CD8-positive, alpha-beta memory T cell (primary cell): ENCODE results near the gene KIF4A. TPM values are rescaled to one million over a fixed set of nuclear protein-coding genes. Genes with fewer than 3 reads are reported as not detected.
A peak's percentile ranks its signal among the peaks of the same experiment; 100 is the strongest.

Experiments used
- CTCF ChIA-PET: fragments of 350-600 bp; sonication (Branson Sonifier 250); formaldehyde crosslinking; loops from one replicate; lab custom pipeline; 2021; ENCODE audit warnings: antibody characterized with exemption; lab: Charles Lee
- POLR2A ChIA-PET: fragments of 350-600 bp; sonication (Branson Sonifier 250); formaldehyde crosslinking; loops from one replicate; lab custom pipeline; 2021; ENCODE audit warnings: antibody characterized with exemption; lab: Charles Lee
- DNase-seq, 5 donors: peaks; one replicate each; pipeline versions ENCODE4 v3.0.0 to v3.0.0-alpha.2; 2020 to 2022; ENCODE audit warnings: mixed read lengths in 1 of 5
- H3K27ac ChIP-seq: one replicate; pipeline ENCODE4 v1.7.0; 2013; ENCODE audit warnings: low read depth, mild to moderate bottlenecking, low read length, moderate library complexity
- H3K27me3 ChIP-seq: 2 replicates; pipeline ENCODE4 v1.7.0; 2013; ENCODE audit warnings: low read length, mild to moderate bottlenecking; ENCODE audit not compliant: insufficient read depth, poor library complexity, severe bottlenecking
- H3K36me3 ChIP-seq: 2 replicates; pipeline ENCODE4 v1.7.0; 2013; ENCODE audit warnings: mild to moderate bottlenecking, low read length, moderate library complexity; ENCODE audit not compliant: insufficient read depth
- H3K4me1 ChIP-seq: 2 replicates; pipeline ENCODE4 v1.7.0; 2013; ENCODE audit warnings: mild to moderate bottlenecking, low read length, moderate library complexity; ENCODE audit not compliant: insufficient read depth
- H3K4me3 ChIP-seq: 2 replicates; pipeline ENCODE4 v1.7.0; 2013; ENCODE audit warnings: mild to moderate bottlenecking, low read length
- H3K9me3 ChIP-seq: 2 replicates; pipeline ENCODE4 v1.7.0; 2013; ENCODE audit warnings: mild to moderate bottlenecking, low read length
- H3K27ac Mint-ChIP-seq, 8 donors: one replicate each; pipeline ENCODE4 v1.8.0; 2020 to 2021; ENCODE audit warnings: mixed read lengths in 8 of 8, mild to moderate bottlenecking in 6 of 8, inconsistent platforms in 3 of 8, moderate library complexity in 3 of 8
- H3K27me3 Mint-ChIP-seq, 2 donors: one replicate each; pipeline ENCODE4 v1.8.0; 2020 to 2021; ENCODE audit warnings: mixed read lengths in 2 of 2, mild to moderate bottlenecking in 1 of 2, moderate library complexity in 1 of 2
- H3K36me3 Mint-ChIP-seq, 3 donors: one replicate each; pipeline ENCODE4 v1.8.0; 2020 to 2021; ENCODE audit warnings: mixed read lengths in 3 of 3, inconsistent platforms in 1 of 3, mild to moderate bottlenecking in 1 of 3
- H3K4me1 Mint-ChIP-seq, 3 donors: one replicate each; pipeline ENCODE4 v1.8.0; 2020 to 2021; ENCODE audit warnings: mixed read lengths in 3 of 3, inconsistent platforms in 1 of 3, mild to moderate bottlenecking in 1 of 3
- H3K4me3 Mint-ChIP-seq, 7 donors: one replicate each; pipeline ENCODE4 v1.8.0; 2020 to 2021; ENCODE audit warnings: mixed read lengths in 7 of 7, mild to moderate bottlenecking in 6 of 7, moderate library complexity in 4 of 7, inconsistent platforms in 2 of 7
- H3K9me3 Mint-ChIP-seq, 5 donors: one replicate each; pipeline ENCODE4 v1.8.0; 2020 to 2022; ENCODE audit warnings: mixed read lengths in 5 of 5, mild to moderate bottlenecking in 3 of 5, moderate library complexity in 2 of 5, inconsistent platforms in 1 of 5
- polyA plus RNA-seq: library from polyadenylated mRNA; unstranded; fragments of 300-500 nt; fragmentation: Illumina TruSeq; gene quantifications from one replicate; pipeline ENCODE4 v1.2.3, GENCODE V29; 2021
- total RNA-seq, 2 experiments: library from RNA; stranded (reverse); gene quantifications; one replicate each; pipeline ENCODE4 v1.2.3, GENCODE V29; 2021

Gene KIF4A
- total and polyA plus RNA-seq, 3 experiments from 2014 or later = 16.5 to 17.7 TPM; not detected in 1

DNA sequence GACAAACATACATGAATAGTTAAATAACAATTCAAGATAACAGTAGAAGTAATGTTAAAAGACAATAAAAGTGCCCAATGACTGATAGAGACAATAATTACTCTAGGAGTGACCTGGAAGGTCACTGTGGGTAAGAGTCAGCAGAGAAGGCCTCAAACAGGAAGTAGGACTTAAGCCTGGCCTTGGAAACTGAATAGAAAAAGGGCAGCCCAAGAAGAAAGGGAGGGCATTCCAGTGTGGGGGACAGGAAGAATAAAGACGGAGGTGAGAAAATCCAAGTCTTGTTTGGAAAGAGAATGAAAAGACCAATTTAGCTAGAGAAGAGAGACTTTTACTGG lies 35.9 kb upstream of the KIF4A start:
- H3K27ac ChIP-seq = no peak overlapping the region
- H3K36me3 ChIP-seq = no peaks in the 10 kb centered on the region
- ChIA-PET POLR2A (no interaction called here), CTCF (no interaction called here)
- Mint-ChIP-seq H3K4me1 (no peaks in the 10 kb centered on the region), H3K27me3 (no peaks in the 10 kb centered on the region), H3K36me3 (peaks cover 0 to 3% (median 0%) of the 10 kb centered on the region in 3 donors), H3K27ac (no peak overlapping the region), H3K4me3 (no peak overlapping the region), H3K9me3 (no peaks in the 10 kb centered on the region)
- H3K4me3 ChIP-seq = no peak overlapping the region
- DNase-seq = no peak
- H3K4me1 ChIP-seq = no peaks in the 10 kb centered on the region
- no peaks in the 10 kb centered on the region for H3K9me3 ChIP-seq
- no peaks in the 10 kb centered on the region for H3K27me3 ChIP-seq

DNA sequence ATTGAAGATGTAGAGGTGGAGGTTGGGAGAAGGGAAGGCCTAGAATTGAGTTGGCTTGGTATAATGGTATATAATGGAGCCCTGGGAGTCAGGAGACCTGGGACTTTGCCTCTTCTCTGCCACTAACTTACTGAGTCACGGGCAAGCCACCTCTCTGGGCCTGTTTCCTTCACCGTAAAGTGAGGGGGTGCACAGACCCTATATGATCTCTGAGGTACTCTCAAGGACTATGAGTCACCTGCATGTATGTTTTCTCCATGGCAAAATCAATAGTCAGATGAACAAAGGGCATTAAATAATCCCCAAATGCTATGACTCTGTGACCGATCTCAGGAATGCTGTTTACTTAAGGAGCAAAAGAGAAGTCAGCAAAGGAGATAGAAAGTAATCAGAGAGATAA lies 35.0 kb upstream of the KIF4A start:
- Histone ChIP-seq H3K4me1 (no peaks in the 10 kb centered on the region), H3K27ac (no peak overlapping the region), H3K36me3 (no peaks in the 10 kb centered on the region), H3K27me3 (no peaks in the 10 kb centered on the region), H3K4me3 (no peak overlapping the region), H3K9me3 (no peaks in the 10 kb centered on the region)
- Mint-ChIP-seq H3K9me3 (no peaks in the 10 kb centered on the region), H3K4me1 (no peaks in the 10 kb centered on the region), H3K27ac (no peak overlapping the region), H3K4me3 (no peak overlapping the region), H3K36me3 (peaks cover 0 to 3% (median 1%) of the 10 kb centered on the region in 3 donors), H3K27me3 (no peaks in the 10 kb centered on the region)
- no peak for DNase-seq
- CTCF ChIA-PET = no interaction called here
- POLR2A ChIA-PET = no interaction called here

DNA sequence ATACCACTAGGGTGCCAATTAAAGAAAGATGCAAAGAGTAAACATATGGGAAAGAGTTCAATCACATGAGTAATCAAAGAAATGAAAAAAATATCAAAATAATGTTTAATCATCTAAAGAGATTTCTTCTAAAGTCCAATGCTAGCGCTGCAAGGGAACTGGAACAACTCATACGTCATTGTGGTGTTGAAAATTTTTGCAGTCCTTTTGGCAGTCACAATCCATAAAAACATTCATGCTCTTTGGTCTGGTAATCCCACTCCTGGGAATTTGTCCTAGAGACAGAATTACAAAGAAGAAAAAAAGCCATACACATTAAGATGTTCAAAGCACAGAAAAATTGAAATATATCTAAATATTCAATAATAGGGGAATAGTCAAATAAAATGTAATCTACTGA lies 34.5 kb upstream of the KIF4A start:
- Mint-ChIP-seq H3K27ac (no peak overlapping the region), H3K36me3 (peaks cover 0 to 3% (median 1%) of the 10 kb centered on the region in 3 donors), H3K4me1 (no peaks in the 10 kb centered on the region), H3K27me3 (no peaks in the 10 kb centered on the region), H3K9me3 (no peaks in the 10 kb centered on the region), H3K4me3 (no peak overlapping the region)
- Histone ChIP-seq H3K4me3 (no peak overlapping the region), H3K27me3 (no peaks in the 10 kb centered on the region), H3K27ac (no peak overlapping the region), H3K9me3 (no peaks in the 10 kb centered on the region), H3K36me3 (no peaks in the 10 kb centered on the region), H3K4me1 (no peaks in the 10 kb centered on the region)
- CTCF ChIA-PET = no interaction called here
- DNase-seq = no peak
- POLR2A ChIA-PET = no interaction called here

DNA sequence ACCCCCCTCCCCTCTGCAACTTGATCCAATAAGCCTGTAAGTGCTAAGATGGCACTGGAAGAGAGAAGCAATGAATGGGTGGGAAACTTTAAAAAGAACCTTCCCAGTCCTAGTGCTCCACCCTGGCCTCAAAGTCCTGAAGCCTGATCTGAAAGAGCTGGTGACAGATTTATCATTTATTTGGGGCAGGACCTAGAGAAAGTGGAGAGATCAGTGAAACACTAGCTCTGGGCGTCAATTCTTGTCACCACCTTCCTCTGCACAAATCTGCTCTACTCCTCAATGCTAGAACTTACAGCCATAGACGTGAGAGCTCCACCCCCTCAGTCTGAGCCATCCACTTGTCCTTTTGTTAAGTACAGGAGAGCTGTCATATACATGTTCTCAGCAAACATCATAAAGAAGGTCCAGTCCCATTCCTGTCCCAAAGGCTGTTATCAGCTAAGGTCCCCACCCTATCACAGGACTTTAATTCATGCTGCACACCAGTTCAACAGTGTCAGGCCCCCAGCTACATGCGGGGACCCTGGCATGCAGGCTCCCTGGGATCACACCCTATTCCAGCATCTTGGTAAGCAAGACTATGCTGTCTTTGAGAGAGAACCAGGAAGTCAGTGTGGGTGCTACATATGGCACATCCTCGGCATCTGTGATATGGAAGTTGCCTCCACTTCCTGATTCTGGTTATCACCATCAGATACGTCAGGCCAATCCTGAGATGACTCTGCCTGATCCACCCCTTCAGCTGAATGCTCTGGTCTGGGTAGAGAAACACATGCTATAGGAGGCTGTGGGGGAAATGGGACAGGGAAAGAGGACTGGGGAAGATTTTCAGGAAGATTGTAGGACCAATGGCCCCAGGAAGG lies 32.2 kb upstream of the KIF4A start:
- Histone ChIP-seq H3K27ac (no peak overlapping the region), H3K9me3 (no peaks in the 10 kb centered on the region), H3K27me3 (no peaks in the 10 kb centered on the region), H3K4me3 (no peak overlapping the region), H3K36me3 (no peaks in the 10 kb centered on the region), H3K4me1 (no peaks in the 10 kb centered on the region)
- H3K36me3 Mint-ChIP-seq = peaks cover 0 to 3% (median 1%) of the 10 kb centered on the region in 3 donors
- no peaks in the 10 kb centered on the region for H3K4me1 Mint-ChIP-seq
- CTCF ChIA-PET = no interaction called here
- no peak overlapping the region for H3K4me3 Mint-ChIP-seq
- no peaks in the 10 kb centered on the region for H3K27me3 Mint-ChIP-seq
- POLR2A ChIA-PET = no interaction called here
- DNase-seq = no peak
- H3K9me3 Mint-ChIP-seq = no peaks in the 10 kb centered on the region
- H3K27ac Mint-ChIP-seq = no peak overlapping the region

DNA sequence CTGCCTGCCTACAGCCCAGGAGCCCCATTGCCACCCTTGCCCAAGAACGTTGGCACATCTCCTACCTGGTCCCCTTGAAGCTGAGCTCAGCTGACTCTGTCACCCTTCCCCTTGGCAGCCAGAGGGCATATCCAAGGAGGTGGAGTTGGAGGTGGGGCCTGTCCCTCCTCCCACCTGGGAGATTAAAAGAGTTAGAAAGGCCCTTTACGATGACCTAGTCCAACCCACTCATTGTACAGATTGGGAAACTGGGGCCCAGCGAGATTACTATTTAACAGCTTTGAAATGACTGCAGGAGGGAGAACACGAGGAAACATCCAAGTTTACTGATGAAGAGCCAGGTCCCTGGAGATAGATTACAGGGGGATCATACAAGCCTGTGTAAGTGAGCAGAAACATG lies 29.8 kb upstream of the KIF4A start, which contains the start of gene P2RY4:
Gene P2RY4, minus strand, starts transcription at position 101 of the 400 bp plus-strand sequence. CDS start 580 bp downstream, outside the sequence.
- ChIA-PET CTCF (no interaction called here), POLR2A (no interaction called here)
- Mint-ChIP-seq H3K4me1 (no peaks in the 10 kb centered on the region), H3K27ac (no peak within 1 kb of the TSS), H3K36me3 (peaks cover 0 to 1% (median 0%) of the 10 kb centered on the region in 3 donors), H3K9me3 (no peaks in the 10 kb centered on the region), H3K27me3 (no peaks in the 10 kb centered on the region), H3K4me3 (no peak within 1 kb of the TSS)
- H3K4me1 ChIP-seq = no peaks in the 10 kb centered on the region
- no peak within 1 kb of the TSS for H3K27ac ChIP-seq
- H3K36me3 ChIP-seq = no peaks in the 10 kb centered on the region
- no peaks in the 10 kb centered on the region for H3K9me3 ChIP-seq
- H3K4me3 ChIP-seq = no peak within 1 kb of the TSS
- DNase-seq = no peak
- H3K27me3 ChIP-seq = no peaks in the 10 kb centered on the region

DNA sequence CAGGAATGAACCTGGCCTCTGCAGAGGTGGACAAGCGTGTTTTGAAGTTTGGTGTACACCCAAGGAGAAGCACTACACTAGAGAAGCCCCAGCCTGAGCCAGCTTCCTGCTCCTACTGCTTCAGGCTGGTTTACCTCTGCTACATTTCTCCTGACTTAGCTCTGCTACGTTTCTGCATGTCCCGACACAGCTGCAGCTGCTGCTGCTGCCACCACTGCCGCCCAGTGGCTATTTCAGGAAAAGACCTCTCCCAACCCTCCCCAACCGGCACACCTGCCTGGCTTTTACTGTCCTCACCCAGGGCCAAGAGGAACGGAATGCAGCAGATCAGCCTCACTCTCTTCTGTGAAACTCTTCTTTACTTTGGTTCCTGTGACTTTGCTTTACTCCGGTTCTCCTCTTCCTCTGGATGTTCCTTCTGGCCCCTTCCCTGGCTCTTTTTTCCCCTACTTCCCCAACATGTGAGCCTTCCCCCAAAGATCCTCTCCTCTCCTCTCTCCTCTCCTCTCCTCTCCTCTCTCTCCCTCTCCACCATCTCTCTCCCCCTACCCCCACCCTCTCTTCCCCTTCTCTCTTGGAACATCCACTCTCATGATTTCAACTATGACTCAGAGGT lies 26.8 kb upstream of the KIF4A start:
- Mint-ChIP-seq H3K36me3 (peaks cover 0 to 1% (median 0%) of the 10 kb centered on the region in 3 donors), H3K27me3 (no peaks in the 10 kb centered on the region), H3K27ac (no peak overlapping the region), H3K9me3 (no peaks in the 10 kb centered on the region), H3K4me3 (no peak overlapping the region), H3K4me1 (no peaks in the 10 kb centered on the region)
- Histone ChIP-seq H3K36me3 (no peaks in the 10 kb centered on the region), H3K4me1 (no peaks in the 10 kb centered on the region), H3K27ac (no peak overlapping the region), H3K4me3 (no peak overlapping the region), H3K9me3 (no peaks in the 10 kb centered on the region), H3K27me3 (no peaks in the 10 kb centered on the region)
- ChIA-PET CTCF (interaction anchor here (1.6 kb wide), 1 partner anchor 170 kb away, joined by 3 read pairs; no protein-coding TSS in a partner anchor), POLR2A (no interaction called here)
- DNase-seq = peak in 2 of 5 donors; percentile 1 to 4

DNA sequence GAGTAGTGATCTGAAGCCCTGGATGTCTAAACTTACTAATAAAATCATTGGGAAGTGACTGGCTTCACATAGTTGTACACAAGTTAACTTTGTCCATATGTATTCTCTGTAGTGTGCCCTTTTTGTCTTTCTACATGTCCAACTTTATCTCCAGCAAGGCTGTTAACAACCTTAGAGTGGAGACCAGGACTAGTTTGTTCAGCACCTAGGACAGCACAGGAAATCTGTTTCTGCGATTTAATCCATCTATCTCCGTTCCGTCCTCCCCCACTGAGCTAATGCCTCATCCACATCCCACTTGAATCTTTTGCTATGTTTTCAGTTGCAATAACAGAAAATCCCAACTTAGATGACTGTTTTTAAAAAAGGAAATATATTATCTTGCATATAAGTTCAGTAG lies 25.1 kb upstream of the KIF4A start:
- no peaks in the 10 kb centered on the region for H3K9me3 Mint-ChIP-seq
- Histone ChIP-seq H3K9me3 (no peaks in the 10 kb centered on the region), H3K27ac (no peak overlapping the region), H3K4me3 (no peak overlapping the region), H3K4me1 (no peaks in the 10 kb centered on the region), H3K36me3 (no peaks in the 10 kb centered on the region), H3K27me3 (no peaks in the 10 kb centered on the region)
- H3K36me3 Mint-ChIP-seq = no peaks in the 10 kb centered on the region
- ChIA-PET CTCF (no interaction called here), POLR2A (no interaction called here)
- no peak overlapping the region for H3K4me3 Mint-ChIP-seq
- no peak overlapping the region for H3K27ac Mint-ChIP-seq
- peaks cover 0 to 8% of the 10 kb centered on the region in 2 donors for H3K27me3 Mint-ChIP-seq
- DNase-seq = no peak
- H3K4me1 Mint-ChIP-seq = no peaks in the 10 kb centered on the region

DNA sequence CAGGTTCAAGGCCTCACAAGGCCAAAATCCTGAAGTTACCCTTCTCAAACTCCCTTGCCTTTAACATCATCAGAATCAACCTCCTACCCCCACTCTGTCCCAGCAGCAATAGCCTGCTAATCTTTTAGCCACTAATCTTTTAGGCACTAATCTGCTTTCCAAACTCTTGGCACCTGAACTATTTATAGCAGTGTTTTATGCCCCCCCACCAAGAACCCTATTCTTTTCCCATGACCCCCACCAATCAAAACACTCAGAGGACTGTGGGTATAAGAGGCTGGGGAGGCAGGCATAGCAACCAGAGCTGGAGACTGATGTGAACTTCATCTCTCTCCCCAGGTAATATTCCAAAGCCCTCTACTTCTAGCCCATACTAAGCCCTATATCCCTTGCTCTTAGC lies 21.9 kb upstream of the KIF4A start, which contains the start of gene ARR3:
Gene ARR3, plus strand, starts transcription at position 301 of the 400 bp plus-strand sequence. CDS start 1,052 bp downstream, outside the sequence.
- Histone ChIP-seq H3K27me3 (no peaks in the 10 kb centered on the region), H3K27ac (no peak within 1 kb of the TSS), H3K4me1 (no peaks in the 10 kb centered on the region), H3K9me3 (no peaks in the 10 kb centered on the region), H3K4me3 (no peak within 1 kb of the TSS), H3K36me3 (no peaks in the 10 kb centered on the region)
- Mint-ChIP-seq H3K36me3 (no peaks in the 10 kb centered on the region), H3K4me3 (no peak within 1 kb of the TSS), H3K27me3 (peaks cover 0 to 9% of the 10 kb centered on the region in 2 donors), H3K9me3 (no peaks in the 10 kb centered on the region), H3K27ac (peak within 1 kb of the TSS in 1 of 8 donors; percentile 2), H3K4me1 (no peaks in the 10 kb centered on the region)
- ChIA-PET CTCF (no interaction called here), POLR2A (no interaction called here)
- DNase-seq = no peak
